GM21526 (cell line): ENCODE results near the gene KHNYN.
"Not testable (repeated sequence)": the region's sequence is repeated elsewhere in the genome, so short reads cannot be mapped to it uniquely, and the experiment has no call there.

Source experiments
- ATAC-seq: cut with Tn5 transposase; IDR thresholded peaks from one replicate; pipeline ENCODE4 v1.9.1; 2021; ENCODE audit warnings: moderate library complexity; ENCODE audit not compliant: unreplicated experiment, low FRiP score

The KHNYN gene

GRCh38 chr14:24437020-24437735 lies 7.4 kb downstream of the KHNYN start:
- ATAC-seq: no peak

GRCh38 chr14:24437736-24438067 lies 7.9 kb downstream of the KHNYN start:
- no peak for ATAC-seq

GRCh38 chr14:24438223-24439097 lies 8.7 kb downstream of the KHNYN start:
- ATAC-seq: no peak

GRCh38 chr14:24439257-24439656 lies 9.5 kb downstream of the KHNYN start:
- ATAC-seq: no peak

- no peak for ATAC-seq
Observed at GRCh38 chr14:24439830-24440605, 10.3 kb downstream of the KHNYN start.

GRCh38 chr14:24440606-24441399 lies 11.0 kb downstream of the KHNYN start:
- ATAC-seq: no peak

- ATAC-seq: no peak
Observed at GRCh38 chr14:24441485-24441884, 11.7 kb downstream of the KHNYN start.

- ATAC-seq: no peak
Observed at GRCh38 chr14:24441904-24442239, 12.1 kb downstream of the KHNYN start.

GRCh38 chr14:24442240-24443052 lies 12.7 kb downstream of the KHNYN start, which contains the start of gene SDR39U1:
SDR39U1 (minus strand) TSS chr14:24442776; CDS start chr14:24442769, 7 bp downstream.
- ATAC-seq: peak; percentile 88

- ATAC-seq: no peak
Observed at GRCh38 chr14:24443053-24443665, 13.4 kb downstream of the KHNYN start.

GRCh38 chr14:24450828-24451227 lies 21.1 kb downstream of the KHNYN start:
- ATAC-seq: not testable (repeated sequence)

- ATAC-seq: no peak
Observed at GRCh38 chr14:24456980-24457379, 27.2 kb downstream of the KHNYN start.

- ATAC-seq: no peak
Observed at GRCh38 chr14:24458736-24459135, 29.0 kb downstream of the KHNYN start.

GRCh38 chr14:24459331-24459730 lies 29.6 kb downstream of the KHNYN start:
- ATAC-seq: no peak

GRCh38 chr14:24461336-24461735 lies 31.6 kb downstream of the KHNYN start:
- no peak for ATAC-seq

- no peak for ATAC-seq
Observed at GRCh38 chr14:24463017-24463883, 33.5 kb downstream of the KHNYN start.

- no peak for ATAC-seq
Observed at GRCh38 chr14:24463884-24464785, 34.4 kb downstream of the KHNYN start.
